ENCODE data around the gene RIC1. TPM values are rescaled to one million over a fixed set of nuclear protein-coding genes. Genes with fewer than 3 reads are reported as not detected.
"Not testable (repeated sequence)": the region's sequence is repeated elsewhere in the genome, so short reads cannot be mapped to it uniquely, and the experiment has no call there.

RIC1 gene
- total RNA-seq, 8 experiments from 2014 or later: 11.3 to 51.7 (median 20.2) TPM

DNA sequence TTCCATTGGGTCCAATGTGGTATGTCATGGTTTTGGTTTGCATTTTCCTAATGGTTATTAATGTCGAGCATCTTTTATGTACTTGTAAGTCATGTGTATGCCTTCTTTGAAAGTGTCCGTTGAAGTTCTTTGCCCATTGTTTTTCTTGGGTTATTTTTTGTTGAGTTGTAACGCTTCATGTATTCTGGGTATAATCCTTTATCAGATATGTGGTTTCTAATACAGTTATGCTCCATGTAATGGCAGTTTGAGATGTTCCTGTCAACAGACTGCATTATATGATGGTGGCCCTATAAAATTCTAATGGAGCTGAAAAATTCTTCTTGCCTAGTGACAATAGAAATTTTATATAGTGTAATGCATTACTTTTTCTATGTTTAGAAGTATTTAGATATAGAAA, 17.2 kb downstream of the RIC1 start:
- Histone ChIP-seq H3K27ac (no peak overlapping the region), H3K4me1 (replicated peaks in 1 of 2) (no peaks in the 10 kb centered on the region), H3K4me3 (no peak overlapping the region)
- in situ Hi-C loops (cut with MboI; ENCODE audit: low pct_unique_long_range_greater_than_20kb in 2 of 9, low sequenced_read_pairs in 9 of 9, unreplicated experiment in 9 of 9): no loop called here
- 86 to 100% (median 93%) methylated on average over 2 to 3 of the region's 3 CpGs for WGBS, 10 experiments
- no peak for ATAC-seq (replicated peaks in 6 of 8)

DNA sequence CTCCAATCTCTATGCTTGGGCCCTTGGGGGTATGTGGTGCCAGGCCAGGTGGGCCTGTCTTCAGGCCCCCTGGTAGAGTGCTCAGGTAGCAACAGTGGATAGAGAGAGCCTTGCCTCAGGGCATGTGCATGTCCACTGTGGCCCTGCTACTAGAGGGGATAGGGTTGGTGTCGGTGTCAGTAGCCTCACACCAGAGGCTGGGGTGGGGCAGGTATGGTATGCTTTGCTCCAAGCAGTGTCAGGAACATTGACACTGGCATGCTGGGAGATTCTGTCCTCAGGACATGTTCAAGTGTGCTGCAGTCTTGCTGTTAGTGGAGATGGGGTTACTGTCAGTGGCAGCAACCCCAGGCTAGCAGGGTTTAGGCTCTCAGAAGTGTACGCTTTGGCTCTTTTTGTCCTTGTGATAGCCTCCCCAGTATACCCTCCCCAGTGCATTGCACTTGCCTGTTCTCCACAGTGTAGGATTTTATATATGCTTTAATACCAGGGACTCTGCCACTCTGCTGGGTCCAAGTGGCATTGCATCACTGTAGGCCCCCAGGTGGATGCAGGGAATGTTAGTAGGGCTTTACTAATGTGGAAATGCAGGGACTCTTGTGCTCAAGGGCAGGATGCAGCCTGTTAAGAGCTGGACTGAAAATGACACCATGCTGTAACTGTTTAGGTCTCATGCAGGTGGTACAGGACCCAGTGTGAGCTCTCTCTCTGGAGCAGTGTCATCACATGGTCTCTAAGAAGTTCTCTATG, 21.6 kb downstream of the RIC1 start:
- no peak overlapping the region for H3K4me3 ChIP-seq
- peak in 2 of 8 experiments; percentile 22 to 33 for ATAC-seq (replicated peaks in 6 of 8)
- in situ Hi-C loops (cut with MboI; ENCODE audit: low pct_unique_long_range_greater_than_20kb in 2 of 9, low sequenced_read_pairs in 9 of 9, unreplicated experiment in 9 of 9): no loop called here
- WGBS, 10 experiments: 100% methylated on average over 1 to 2 of the region's 2 CpGs; no CpG with 5 or more reads in 6 of the 10 experiments
- no peak overlapping the region for H3K27ac ChIP-seq
- H3K4me1 ChIP-seq (replicated peaks in 1 of 2): no peaks in the 10 kb centered on the region

- no peaks in the 10 kb centered on the region for H3K4me1 ChIP-seq (replicated peaks in 1 of 2)
- no peak overlapping the region for H3K4me3 ChIP-seq
- in situ Hi-C loops (cut with MboI; ENCODE audit: low pct_unique_long_range_greater_than_20kb in 2 of 9, low sequenced_read_pairs in 9 of 9, unreplicated experiment in 9 of 9): no loop called here
- no peak for ATAC-seq (replicated peaks in 6 of 8)
- H3K27ac ChIP-seq: no peak overlapping the region
Measured at GRCh38 chr9:5651246-5651645, 22.3 kb downstream of the RIC1 start.

- 100% methylated on average over 1 of the region's 1 CpG; no CpG with 5 or more reads in 3 of the 10 experiments for WGBS, 10 experiments
- no peak for ATAC-seq (replicated peaks in 6 of 8)
- Histone ChIP-seq H3K4me3 (no peak overlapping the region), H3K27ac (no peak overlapping the region), H3K4me1 (replicated peaks in 1 of 2) (no peaks in the 10 kb centered on the region)
- in situ Hi-C loops (cut with MboI; ENCODE audit: low pct_unique_long_range_greater_than_20kb in 2 of 9, low sequenced_read_pairs in 9 of 9, unreplicated experiment in 9 of 9): no loop called here
Measured at GRCh38 chr9:5652821-5653220, 23.9 kb downstream of the RIC1 start.

GRCh38 chr9:5662804-5663203, 33.9 kb downstream of the RIC1 start:
- H3K4me1 ChIP-seq (replicated peaks in 1 of 2); in situ Hi-C loops (cut with MboI; ENCODE audit: low pct_unique_long_range_greater_than_20kb in 2 of 9, low sequenced_read_pairs in 9 of 9, unreplicated experiment in 9 of 9); ATAC-seq (replicated peaks in 6 of 8); H3K27ac ChIP-seq; H3K4me3 ChIP-seq: not testable (repeated sequence)
- WGBS, 10 experiments: 100% methylated on average over 1 of the region's 1 CpG; no CpG with 5 or more reads in 2 of the 10 experiments

- Histone ChIP-seq H3K4me3 (no peak overlapping the region), H3K27ac (no peak overlapping the region), H3K4me1 (replicated peaks in 1 of 2) (no peaks in the 10 kb centered on the region)
- in situ Hi-C loops (cut with MboI; ENCODE audit: low pct_unique_long_range_greater_than_20kb in 2 of 9, low sequenced_read_pairs in 9 of 9, unreplicated experiment in 9 of 9): no loop called here
- WGBS, 10 experiments: 40 to 100% (median 75%) methylated on average over 1 to 3 of the region's 3 CpGs
- no peak for ATAC-seq (replicated peaks in 6 of 8)
Measured at GRCh38 chr9:5665059-5665458, 36.2 kb downstream of the RIC1 start.

DNA sequence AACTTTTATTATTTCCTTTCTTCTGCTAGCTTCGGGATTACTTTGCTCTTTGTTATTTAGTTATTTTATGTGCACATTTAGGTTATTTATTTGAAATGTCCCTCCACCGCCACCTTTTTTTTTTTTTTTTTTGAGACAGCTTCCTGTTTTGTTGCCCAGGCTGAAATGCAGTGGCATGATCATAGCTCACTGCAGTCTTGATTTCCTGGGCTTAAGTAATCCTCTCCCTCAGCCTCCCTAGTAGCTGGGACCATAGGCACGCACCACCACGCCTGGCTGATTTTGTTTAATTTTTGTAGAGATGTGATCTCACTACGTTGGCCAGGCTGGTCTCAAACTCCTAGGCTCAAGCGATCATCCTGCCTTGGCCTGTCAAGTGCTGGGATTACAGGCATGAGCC, 38.5 kb downstream of the RIC1 start:
- H3K27ac ChIP-seq: no peak overlapping the region
- no peaks in the 10 kb centered on the region for H3K4me1 ChIP-seq (replicated peaks in 1 of 2)
- no peak for ATAC-seq (replicated peaks in 6 of 8)
- WGBS, 10 experiments: 91 to 100% (median 97%) methylated on average over 3 to 6 of the region's 6 CpGs; no CpG with 5 or more reads in 2 of the 10 experiments
- in situ Hi-C loops (cut with MboI; ENCODE audit: low pct_unique_long_range_greater_than_20kb in 2 of 9, low sequenced_read_pairs in 9 of 9, unreplicated experiment in 9 of 9): no loop called here
- H3K4me3 ChIP-seq: no peak overlapping the region

GRCh38 chr9:5670079-5670478, 41.2 kb downstream of the RIC1 start:
- in situ Hi-C loops (cut with MboI; ENCODE audit: low pct_unique_long_range_greater_than_20kb in 2 of 9, low sequenced_read_pairs in 9 of 9, unreplicated experiment in 9 of 9): no loop called here
- 10 to 100% (median 73%) methylated on average over 1 to 2 of the region's 2 CpGs; no CpG with 5 or more reads in 4 of the 10 experiments for WGBS, 10 experiments
- no peak for ATAC-seq (replicated peaks in 6 of 8)
- Histone ChIP-seq H3K4me1 (replicated peaks in 1 of 2) (no peaks in the 10 kb centered on the region), H3K27ac (no peak overlapping the region), H3K4me3 (no peak overlapping the region)

DNA sequence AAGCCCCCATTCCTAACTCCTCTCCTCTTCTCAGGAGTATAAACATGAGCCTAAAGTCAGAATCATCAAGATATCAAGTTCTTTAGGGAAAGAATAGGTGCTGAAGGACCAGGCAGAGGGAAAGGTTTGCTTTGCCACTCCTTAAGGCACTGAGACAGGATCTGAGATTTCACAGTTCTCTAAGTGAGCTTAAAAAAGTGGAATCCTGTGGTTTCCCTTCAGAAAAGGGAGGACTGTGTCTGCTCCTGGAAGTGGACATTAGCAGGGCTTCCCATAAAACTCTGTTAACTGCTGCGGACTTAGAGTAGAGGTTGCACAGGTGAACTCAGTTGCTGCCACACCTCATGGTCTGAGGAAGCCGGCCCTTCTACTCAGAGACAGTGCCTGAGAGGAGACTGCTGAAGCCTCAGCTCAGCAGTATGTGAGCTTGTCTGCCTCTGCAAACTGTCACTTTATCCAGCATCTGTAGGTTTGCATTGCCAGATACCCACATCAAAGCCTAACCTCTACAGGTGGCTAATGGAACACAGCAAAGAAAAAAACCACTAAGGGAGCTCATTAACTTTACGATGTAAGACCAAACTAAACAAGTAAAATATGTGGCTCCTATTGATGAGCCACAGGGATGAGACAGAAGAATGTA, 42.9 kb downstream of the RIC1 start:
- in situ Hi-C loops (cut with MboI; ENCODE audit: low pct_unique_long_range_greater_than_20kb in 2 of 9, low sequenced_read_pairs in 9 of 9, unreplicated experiment in 9 of 9): no loop called here
- Histone ChIP-seq H3K27ac (no peak overlapping the region), H3K4me3 (no peak overlapping the region), H3K4me1 (replicated peaks in 1 of 2) (no peaks in the 10 kb centered on the region)
- no peak for ATAC-seq (replicated peaks in 6 of 8)
- 45 to 100% (median 74%) methylated on average over 1 to 3 of the region's 3 CpGs for WGBS, 10 experiments

DNA sequence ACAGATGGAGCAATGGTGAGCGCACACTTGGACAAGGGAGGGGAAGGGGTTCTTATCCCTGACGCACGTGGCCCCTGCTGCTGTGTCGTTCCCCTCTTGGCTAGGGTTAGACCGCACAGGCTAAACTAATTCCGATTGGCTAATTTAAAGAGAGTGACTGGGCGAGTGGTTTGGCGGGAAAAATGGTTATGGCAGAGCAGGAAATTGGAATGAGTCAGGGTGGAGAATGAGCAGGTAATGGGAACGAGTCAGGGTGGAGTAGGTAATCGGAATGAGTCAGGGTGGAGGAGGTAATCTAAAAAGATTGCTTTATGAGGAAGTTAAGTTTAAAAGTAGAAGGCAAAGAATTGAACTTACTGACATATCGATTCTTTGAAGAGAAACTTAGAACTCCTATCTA, 46.1 kb downstream of the RIC1 start:
- H3K27ac ChIP-seq; ATAC-seq (replicated peaks in 6 of 8); H3K4me3 ChIP-seq; H3K4me1 ChIP-seq (replicated peaks in 1 of 2); in situ Hi-C loops (cut with MboI; ENCODE audit: low pct_unique_long_range_greater_than_20kb in 2 of 9, low sequenced_read_pairs in 9 of 9, unreplicated experiment in 9 of 9): not testable (repeated sequence)
- WGBS, 10 experiments: 83 to 100% (median 95%) methylated on average over 2 to 10 of the region's 11 CpGs

DNA sequence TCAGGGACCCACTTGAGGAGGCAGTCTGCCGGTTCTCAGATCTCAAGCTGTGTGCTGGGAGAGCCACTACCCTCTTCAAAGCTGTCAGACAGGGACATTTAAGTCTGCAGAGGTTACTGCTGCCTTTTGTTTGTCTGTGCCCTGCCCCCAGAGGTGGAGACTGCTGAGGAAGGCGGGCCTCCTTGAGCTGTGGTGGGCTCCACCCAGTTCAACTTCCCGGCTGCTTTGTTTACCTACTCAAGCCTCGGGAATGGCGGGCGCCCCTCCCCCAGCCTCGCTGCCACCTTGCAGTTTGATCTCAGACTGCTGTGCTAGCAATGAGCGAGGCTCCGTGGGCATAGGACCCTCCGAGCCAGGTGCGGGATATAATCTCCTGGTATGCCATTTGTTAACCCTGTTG, 54.7 kb downstream of the RIC1 start:
- ATAC-seq (replicated peaks in 6 of 8); in situ Hi-C loops (cut with MboI; ENCODE audit: low pct_unique_long_range_greater_than_20kb in 2 of 9, low sequenced_read_pairs in 9 of 9, unreplicated experiment in 9 of 9); H3K27ac ChIP-seq; H3K4me3 ChIP-seq; H3K4me1 ChIP-seq (replicated peaks in 1 of 2): not testable (repeated sequence)
- WGBS, 10 experiments: 80 to 100% (median 95%) methylated on average over 1 to 5 of the region's 11 CpGs; no CpG with 5 or more reads in 6 of the 10 experiments

DNA sequence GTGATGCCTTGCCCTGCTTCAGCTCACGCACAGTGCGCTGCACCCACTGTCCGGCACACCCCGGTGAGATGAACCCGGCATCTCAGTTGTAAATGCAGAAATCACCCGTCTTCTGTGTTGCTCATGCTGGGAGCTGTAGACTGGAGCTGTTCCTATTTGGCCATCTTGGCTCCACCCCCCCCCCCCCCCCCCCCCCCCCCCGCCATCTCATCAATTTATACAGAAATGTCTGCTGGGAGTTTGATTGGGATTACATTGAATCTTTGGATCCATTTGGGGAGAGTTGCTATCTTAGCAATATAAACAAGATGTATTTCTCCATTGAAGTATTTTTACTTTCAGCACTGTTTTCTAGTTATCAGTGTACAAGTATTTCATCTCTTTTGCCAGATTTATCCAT, 55.2 kb downstream of the RIC1 start:
- ATAC-seq (replicated peaks in 6 of 8): no peak
- H3K4me1 ChIP-seq (replicated peaks in 1 of 2): no peaks in the 10 kb centered on the region
- H3K27ac ChIP-seq: no peak overlapping the region
- H3K4me3 ChIP-seq: no peak overlapping the region
- in situ Hi-C loops (cut with MboI; ENCODE audit: low pct_unique_long_range_greater_than_20kb in 2 of 9, low sequenced_read_pairs in 9 of 9, unreplicated experiment in 9 of 9): no loop called here
- no CpG with 5 or more reads among the region's 7 CpGs for WGBS, 10 experiments

DNA sequence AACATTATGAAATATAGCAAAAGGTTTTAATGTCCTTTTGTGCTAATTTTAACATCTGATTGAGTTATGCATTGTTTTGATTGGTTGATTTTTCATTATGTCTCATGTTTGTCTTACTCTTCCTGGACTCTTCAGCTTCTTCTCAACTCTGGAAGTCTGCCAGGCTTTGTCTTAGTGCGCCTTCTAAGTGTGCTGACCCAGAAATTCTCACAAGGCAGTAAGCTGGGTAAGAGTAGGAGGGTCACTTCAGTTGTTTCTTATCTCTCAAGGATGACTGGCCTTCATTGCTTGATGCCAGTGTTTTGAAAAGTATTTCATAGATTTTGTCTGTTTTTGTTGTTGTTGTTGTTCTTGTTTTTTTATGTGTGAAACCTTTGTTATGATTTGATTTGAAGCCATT, 59.2 kb downstream of the RIC1 start:
- in situ Hi-C loops (cut with MboI; ENCODE audit: low pct_unique_long_range_greater_than_20kb in 2 of 9, low sequenced_read_pairs in 9 of 9, unreplicated experiment in 9 of 9): no loop called here
- Histone ChIP-seq H3K27ac (no peak overlapping the region), H3K4me1 (replicated peaks in 1 of 2) (no peaks in the 10 kb centered on the region), H3K4me3 (no peak overlapping the region)
- WGBS, 10 experiments: 33 to 100% (median 100%) methylated on average over 1 of the region's 1 CpG; no CpG with 5 or more reads in 1 of the 10 experiments
- no peak for ATAC-seq (replicated peaks in 6 of 8)

- no peak overlapping the region for H3K4me3 ChIP-seq
- no peak overlapping the region for H3K27ac ChIP-seq
- no peaks in the 10 kb centered on the region for H3K4me1 ChIP-seq (replicated peaks in 1 of 2)
- no peak for ATAC-seq (replicated peaks in 6 of 8)
- WGBS, 10 experiments: 71 to 91% (median 80%) methylated on average over 1 of the region's 1 CpG
- in situ Hi-C loops (cut with MboI; ENCODE audit: low pct_unique_long_range_greater_than_20kb in 2 of 9, low sequenced_read_pairs in 9 of 9, unreplicated experiment in 9 of 9): no loop called here
Measured at GRCh38 chr9:5690278-5690677, 61.4 kb downstream of the RIC1 start.

Data from motor neuron (in vitro differentiated cells).